K562 (cell line): ENCODE measurements around the gene LMNA. TPM values are rescaled to one million over a fixed set of nuclear protein-coding genes. Genes with fewer than 3 reads are reported as not detected.

Experiments used
- E2F8 ChIP-seq: fragments of 450-650 bp; IDR thresholded peaks from 2 replicates; pipeline ENCODE4 v1.7.1; 2018; ENCODE audit warnings: mild to moderate bottlenecking, low read depth; ENCODE audit not compliant: partially characterized antibody
- HDGF ChIP-seq: fragments of 450-650 bp; IDR thresholded peaks from 2 replicates; pipeline ENCODE4 v1.6.1; 2016
- TFAP4 ChIP-seq: sonication (generic); formaldehyde crosslinking; IDR thresholded peaks from 2 replicates; pipeline ENCODE4 v1.8.0; 2022; ENCODE audit warnings: missing genetic modification reagents, mild to moderate bottlenecking, moderate library complexity, borderline replicate concordance
- ZBTB26 ChIP-seq: fragments of 450-650 bp; formaldehyde crosslinking; IDR thresholded peaks from 2 replicates; pipeline ENCODE4 v1.4.0; 2022; ENCODE audit warnings: missing genetic modification characterization
- ZBTB7A ChIP-seq: IDR thresholded peaks from 2 replicates; pipeline ENCODE4 v1.6.1; 2011; ENCODE audit warnings: low read depth, mild to moderate bottlenecking, low read length, moderate library complexity, borderline replicate concordance; ENCODE audit not compliant: control insufficient read depth
- ZNF445 ChIP-seq: fragments of 250-450 bp; sonication (Bioruptor Pico); IDR thresholded peaks from 2 replicates; pipeline ENCODE4 v1.4.0; 2020; ENCODE audit warnings: low read depth, mild to moderate bottlenecking, moderate library complexity
- polyA plus RNA-seq, 8 experiments: library from polyadenylated mRNA; depleted of rRNA in 4 of 8; stranded (reverse) in 5 of 8; unstranded in 3 of 8; fragments of >200 nt; fragmentation: Nextera tagmentation in 2 of 8; fragmentation: Illumina TruSeq in 1 of 8; extraction: Ambion mirVana in 2 of 8; extraction: Trizol in 1 of 8; gene quantifications; 2 replicates each; pipeline versions ENCODE4 v1.2.1 to v1.2.3, GENCODE V29; 2011 to 2014; ENCODE audit warnings: inconsistent platforms in 1 of 8, missing spikeins in 1 of 8
- total RNA-seq, 7 experiments: library from RNA; depleted of rRNA in 6 of 7; stranded (reverse); fragments of >200 nt in 6 of 7; fragmentation: Illumina TruSeq in 2 of 7; extraction: Trizol in 2 of 7; gene quantifications; 2 replicates each; pipeline versions ENCODE4 v1.2.1 to v1.2.3, GENCODE V29; 2011 to 2021; ENCODE audit warnings: low replicate concordance in 1 of 7
- TF ChIP-seq, protein P1 (sequence below): fragments of 450-650 bp; IDR thresholded peaks from 2 replicates; pipeline ENCODE4 v1.6.1; 2017; ENCODE audit warnings: antibody characterized with exemption, mild to moderate bottlenecking
- TF ChIP-seq, protein P2 (sequence below): fragments of 200-800 bp; sonication (Bioruptor generic); IDR thresholded peaks from 2 replicates; pipeline ENCODE4 v1.6.1; 2017; ENCODE audit warnings: missing genetic modification characterization, missing compliant biosample characterization

The LMNA gene
- total and polyA plus RNA-seq, 9 of the 15 experiments (the other 6 are each of a cell fraction or from before 2014, with no cell fraction given): 1.00 to 347 (median 88.2) TPM

DNA sequence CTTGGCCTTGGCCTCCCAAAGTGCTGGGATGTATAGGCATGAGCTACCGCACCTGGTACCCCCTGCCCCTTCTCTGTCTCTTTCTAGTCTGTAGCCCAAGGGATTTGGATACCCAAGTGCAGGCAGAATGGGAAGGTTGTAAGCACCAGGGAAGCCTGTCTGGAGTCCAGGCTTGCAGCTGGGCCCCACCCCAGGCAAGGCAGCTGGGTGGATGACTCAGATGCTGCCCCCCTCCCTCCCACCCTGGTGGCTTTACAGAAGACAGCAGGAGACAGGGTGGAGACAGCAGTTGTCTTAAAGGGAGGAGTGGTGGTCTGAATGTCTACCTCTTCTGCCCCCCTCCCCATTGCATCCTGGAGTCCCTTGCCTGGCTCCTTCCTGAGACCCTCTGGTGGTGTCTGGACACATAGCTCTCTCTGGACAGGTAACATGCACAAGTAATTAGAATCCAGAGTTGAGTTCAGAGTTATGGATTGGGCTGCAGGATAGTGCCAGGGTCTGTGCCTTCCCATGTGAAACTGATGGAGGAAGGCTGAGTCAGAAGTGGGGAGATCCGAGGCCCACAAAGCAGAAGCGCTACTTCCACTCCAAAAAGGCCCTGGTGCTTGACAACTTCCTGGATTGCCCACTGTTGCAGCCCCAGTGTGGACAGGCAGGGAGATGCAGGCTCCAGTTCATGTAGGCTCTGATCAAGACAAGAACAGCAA, 5.1 kb downstream of the LMNA start (continued):
- TF ChIP-seq, protein P1, sequence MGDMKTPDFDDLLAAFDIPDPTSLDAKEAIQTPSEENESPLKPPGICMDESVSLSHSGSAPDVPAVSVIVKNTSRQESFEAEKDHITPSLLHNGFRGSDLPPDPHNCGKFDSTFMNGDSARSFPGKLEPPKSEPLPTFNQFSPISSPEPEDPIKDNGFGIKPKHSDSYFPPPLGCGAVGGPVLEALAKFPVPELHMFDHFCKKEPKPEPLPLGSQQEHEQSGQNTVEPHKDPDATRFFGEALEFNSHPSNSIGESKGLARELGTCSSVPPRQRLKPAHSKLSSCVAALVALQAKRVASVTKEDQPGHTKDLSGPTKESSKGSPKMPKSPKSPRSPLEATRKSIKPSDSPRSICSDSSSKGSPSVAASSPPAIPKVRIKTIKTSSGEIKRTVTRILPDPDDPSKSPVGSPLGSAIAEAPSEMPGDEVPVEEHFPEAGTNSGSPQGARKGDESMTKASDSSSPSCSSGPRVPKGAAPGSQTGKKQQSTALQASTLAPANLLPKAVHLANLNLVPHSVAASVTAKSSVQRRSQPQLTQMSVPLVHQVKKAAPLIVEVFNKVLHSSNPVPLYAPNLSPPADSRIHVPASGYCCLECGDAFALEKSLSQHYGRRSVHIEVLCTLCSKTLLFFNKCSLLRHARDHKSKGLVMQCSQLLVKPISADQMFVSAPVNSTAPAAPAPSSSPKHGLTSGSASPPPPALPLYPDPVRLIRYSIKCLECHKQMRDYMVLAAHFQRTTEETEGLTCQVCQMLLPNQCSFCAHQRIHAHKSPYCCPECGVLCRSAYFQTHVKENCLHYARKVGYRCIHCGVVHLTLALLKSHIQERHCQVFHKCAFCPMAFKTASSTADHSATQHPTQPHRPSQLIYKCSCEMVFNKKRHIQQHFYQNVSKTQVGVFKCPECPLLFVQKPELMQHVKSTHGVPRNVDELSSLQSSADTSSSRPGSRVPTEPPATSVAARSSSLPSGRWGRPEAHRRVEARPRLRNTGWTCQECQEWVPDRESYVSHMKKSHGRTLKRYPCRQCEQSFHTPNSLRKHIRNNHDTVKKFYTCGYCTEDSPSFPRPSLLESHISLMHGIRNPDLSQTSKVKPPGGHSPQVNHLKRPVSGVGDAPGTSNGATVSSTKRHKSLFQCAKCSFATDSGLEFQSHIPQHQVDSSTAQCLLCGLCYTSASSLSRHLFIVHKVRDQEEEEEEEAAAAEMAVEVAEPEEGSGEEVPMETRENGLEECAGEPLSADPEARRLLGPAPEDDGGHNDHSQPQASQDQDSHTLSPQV: peak; percentile 46; the same call in 1 of the 2 replicates
- peak; percentile 66; the same call in 1 of the 2 replicates for TF ChIP-seq ZBTB7A
- peak; percentile 96 for TF ChIP-seq TFAP4 (CRISPR knock-in tag)
- no peak; the same call in 1 of the 2 replicates for TF ChIP-seq HDGF
- TF ChIP-seq ZBTB26 (CRISPR knock-in tag): no peak
- no peak for TF ChIP-seq E2F8
- TF ChIP-seq, protein P2, sequence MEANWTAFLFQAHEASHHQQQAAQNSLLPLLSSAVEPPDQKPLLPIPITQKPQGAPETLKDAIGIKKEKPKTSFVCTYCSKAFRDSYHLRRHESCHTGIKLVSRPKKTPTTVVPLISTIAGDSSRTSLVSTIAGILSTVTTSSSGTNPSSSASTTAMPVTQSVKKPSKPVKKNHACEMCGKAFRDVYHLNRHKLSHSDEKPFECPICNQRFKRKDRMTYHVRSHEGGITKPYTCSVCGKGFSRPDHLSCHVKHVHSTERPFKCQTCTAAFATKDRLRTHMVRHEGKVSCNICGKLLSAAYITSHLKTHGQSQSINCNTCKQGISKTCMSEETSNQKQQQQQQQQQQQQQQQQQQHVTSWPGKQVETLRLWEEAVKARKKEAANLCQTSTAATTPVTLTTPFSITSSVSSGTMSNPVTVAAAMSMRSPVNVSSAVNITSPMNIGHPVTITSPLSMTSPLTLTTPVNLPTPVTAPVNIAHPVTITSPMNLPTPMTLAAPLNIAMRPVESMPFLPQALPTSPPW (CRISPR knock-in tag): peak; percentile 95
- no peak for TF ChIP-seq ZNF445 (CRISPR knock-in tag)
